Umbilical cord (tissue), 2 donors: ENCODE data around the gene IL1R1. TPM values are rescaled to one million over a fixed set of nuclear protein-coding genes. Genes with fewer than 3 reads are reported as not detected.
A peak's percentile ranks its signal among the peaks of the same experiment; 100 is the strongest.
"Not testable (repeated sequence)": the region's sequence is repeated elsewhere in the genome, so short reads cannot be mapped to it uniquely, and the experiment has no call there.

Source experiments
- DNase-seq: peaks from one replicate; pipeline ENCODE4 v3.0.0-alpha.2; 2015; ENCODE audit warnings: low spot score
- total RNA-seq: library from RNA; depleted of rRNA; stranded (reverse); fragments of >200 nt; gene quantifications from one replicate; pipeline ENCODE4 v1.2.3, GENCODE V29; 2014; ENCODE audit warnings: low replicate concordance; ENCODE audit not compliant: insufficient read depth

The IL1R1 gene, protein sequence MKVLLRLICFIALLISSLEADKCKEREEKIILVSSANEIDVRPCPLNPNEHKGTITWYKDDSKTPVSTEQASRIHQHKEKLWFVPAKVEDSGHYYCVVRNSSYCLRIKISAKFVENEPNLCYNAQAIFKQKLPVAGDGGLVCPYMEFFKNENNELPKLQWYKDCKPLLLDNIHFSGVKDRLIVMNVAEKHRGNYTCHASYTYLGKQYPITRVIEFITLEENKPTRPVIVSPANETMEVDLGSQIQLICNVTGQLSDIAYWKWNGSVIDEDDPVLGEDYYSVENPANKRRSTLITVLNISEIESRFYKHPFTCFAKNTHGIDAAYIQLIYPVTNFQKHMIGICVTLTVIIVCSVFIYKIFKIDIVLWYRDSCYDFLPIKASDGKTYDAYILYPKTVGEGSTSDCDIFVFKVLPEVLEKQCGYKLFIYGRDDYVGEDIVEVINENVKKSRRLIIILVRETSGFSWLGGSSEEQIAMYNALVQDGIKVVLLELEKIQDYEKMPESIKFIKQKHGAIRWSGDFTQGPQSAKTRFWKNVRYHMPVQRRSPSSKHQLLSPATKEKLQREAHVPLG
- 82.3 TPM for total RNA-seq

DNA sequence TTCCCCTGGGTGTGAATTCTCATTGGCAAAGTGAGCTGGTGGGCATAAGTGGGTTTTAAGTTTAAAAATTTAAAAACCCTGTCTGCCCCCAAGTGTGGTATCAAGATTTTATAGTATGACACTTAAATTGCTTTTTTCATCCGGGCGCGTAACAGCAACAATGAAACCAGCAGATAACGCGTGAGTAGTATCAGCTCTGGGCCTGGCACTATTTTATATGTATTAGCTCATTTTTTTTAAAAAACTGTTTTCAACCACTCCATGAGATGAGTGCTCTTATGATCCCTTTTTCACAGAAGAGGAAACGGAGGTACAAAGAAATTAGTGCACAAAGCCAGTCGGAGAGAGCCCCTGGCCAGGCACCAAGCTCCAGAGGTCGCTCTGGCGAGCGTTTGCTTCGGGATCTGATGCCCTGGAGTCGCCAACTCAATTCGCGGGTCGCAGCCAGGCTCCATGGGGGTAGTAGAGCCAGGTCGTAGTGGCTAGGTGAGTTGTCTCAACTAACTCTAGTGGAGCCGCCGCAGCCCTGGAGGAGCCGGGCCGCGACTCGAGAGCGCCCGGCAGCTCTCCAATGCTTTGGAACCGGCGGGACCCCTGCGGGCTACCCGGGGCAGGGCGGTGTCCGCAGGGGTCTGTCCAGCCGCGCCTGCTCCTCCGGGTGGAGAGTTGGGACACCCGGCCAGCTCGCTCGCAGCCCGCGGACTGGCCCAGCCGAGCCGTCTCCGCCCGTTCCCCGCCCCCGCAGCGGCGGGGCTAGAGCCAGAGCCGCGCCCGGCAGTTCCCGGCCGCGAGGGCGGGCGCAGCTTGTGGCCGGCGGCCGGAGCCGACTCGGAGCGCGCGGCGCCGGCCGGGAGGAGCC is at the start of gene IL1R1:
Gene IL1R1, plus strand, starts transcription at position 777 of the 859 bp plus-strand sequence. CDS start 14,979 bp downstream, outside the sequence.
- peak; percentile 84 for DNase-seq

DNA sequence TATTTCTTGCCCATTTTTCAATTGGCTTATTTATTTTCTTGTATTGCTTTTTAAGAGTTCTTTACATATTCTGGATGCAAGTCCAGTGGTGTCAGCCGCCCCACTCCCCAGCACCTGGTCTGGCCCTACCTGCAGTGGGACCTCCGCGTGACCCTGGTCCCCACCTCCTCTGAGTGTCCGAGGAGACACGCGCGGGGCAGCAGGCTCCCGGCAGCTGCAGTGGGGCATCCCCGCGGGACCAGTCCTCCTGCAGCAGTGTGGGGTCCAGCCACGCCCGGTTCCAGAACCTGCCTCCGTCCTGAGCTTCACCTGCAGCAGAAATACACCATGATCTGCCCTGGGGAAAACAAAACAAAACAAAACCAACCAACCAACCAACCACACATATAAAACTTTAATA is 48.9 kb upstream of the IL1R1 start:
- no peak for DNase-seq

DNA sequence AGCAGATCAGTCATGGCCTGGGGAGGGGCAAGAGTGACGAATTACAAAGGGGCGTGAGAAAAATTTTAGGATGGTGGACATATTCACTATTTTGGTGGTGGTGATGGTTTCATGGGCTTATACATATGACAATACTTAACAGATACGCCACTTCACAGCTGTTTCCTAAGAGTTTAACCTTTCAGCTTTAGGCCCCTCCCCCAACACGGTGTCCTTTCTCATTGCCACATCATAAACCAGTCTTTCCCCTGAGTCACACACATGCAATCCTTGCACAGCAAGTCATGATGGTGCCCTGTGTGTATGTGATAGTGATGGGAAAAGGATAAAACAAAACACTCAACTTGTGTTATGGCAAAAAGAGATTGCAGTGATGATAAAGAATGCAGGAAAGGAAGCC is 47.6 kb upstream of the IL1R1 start:
- DNase-seq: peak; percentile 32

DNA sequence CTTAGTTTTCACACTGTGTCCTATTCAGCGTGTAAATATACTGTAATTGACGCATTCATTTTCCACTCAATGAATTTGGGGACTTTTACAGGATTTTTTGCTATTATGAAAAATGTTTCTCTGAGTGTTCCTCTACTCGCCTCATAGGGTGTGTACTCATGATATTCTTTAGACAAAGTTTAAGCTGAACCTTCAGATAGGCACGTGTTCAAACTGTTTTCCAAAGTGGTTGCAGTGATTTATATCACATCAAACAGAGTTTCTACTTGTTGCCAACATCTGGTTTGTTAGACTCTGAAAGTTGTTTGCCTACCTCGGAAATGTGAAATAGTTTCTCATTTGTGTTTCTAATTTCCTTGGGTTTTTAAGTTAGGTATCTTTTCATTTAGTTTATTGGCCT is 46.4 kb upstream of the IL1R1 start:
- DNase-seq: no peak

DNA sequence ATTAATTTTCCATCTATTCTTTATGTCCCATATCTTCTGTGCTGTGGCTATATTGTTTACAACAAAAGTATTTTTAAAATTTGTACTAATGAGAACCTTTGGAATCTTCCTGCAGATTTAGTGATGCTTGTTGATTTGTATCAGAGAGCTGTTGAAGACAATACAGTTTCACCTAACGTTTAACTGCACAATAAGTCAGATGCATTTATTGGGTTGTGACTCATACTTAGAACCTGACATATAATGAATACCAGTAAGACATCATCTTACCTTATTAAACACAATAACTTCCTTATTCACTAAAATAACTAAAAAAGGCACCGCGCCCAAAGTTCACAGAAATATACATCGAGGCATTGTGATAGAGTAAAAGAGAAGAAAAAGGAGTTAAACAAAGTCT is 43.8 kb upstream of the IL1R1 start:
- no peak for DNase-seq

DNA sequence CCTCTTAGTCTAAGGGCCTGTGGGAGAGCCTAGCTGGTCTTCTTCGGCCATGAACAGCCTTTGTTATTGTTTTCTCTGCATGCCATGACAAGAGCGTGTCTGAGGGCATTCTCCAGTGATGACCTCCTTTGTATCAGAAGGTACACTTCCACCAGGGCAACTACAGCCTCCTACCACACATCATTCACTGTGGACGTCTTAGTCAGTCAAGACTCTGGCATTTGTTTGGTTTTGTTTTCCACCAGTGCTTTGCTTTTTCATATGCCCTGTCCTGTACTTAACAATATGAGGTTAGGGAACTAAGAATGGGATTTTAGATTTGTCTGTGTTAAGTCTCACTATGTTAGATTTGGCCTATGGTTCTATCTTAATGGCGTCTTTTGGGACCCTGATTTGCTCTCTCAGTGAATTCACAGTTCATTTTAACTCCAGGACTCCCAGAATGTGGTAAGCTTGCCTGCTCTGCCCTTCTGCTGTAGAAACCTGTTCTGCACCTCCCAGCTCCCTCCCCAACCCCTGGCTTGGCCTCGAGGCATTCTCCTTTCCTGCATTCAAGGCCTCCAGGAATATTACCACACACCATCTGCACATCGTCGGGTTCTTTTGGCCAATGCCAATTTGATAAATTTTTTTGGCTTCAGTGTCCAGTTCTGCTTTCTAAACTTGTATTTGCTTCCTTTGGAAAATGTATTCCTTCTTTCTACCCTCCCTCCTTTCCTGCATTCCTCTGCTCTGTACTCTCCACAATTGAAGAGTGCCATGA is 42.8 kb upstream of the IL1R1 start:
- peak; percentile 41 for DNase-seq

DNA sequence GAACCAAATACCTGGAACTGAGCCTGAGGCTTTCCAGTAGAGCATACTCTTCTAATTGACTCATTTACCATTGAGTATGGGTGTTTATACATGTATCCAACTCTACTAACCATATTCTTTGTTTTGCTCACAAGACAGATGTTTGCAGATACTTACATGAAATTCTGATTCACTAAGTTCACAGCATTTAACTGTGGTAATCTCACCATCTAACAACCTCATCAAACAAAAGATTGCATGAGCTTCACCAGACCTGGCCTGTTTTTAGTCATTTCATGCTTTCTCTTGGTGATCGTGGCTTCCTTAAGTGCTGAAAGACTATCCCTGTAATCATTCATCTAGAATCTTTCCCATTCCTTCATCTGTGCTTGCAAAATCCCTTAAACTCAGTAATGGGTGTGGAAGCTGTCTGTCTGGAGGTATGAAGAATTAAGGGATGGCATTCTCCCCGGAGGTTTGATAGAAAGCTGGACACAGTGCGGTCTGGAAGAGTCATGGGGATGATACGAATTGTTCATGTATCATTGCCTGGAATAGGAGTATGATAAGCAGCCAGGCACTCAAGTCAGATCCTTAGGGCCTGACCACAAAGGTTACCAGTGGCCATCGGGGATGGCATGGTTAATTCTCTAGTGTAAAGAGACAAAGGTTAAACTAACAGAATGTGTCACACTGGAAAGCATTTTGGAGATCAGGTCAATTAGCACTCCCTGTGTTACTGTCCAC is 42.0 kb upstream of the IL1R1 start:
- DNase-seq: peak; percentile 98

DNA sequence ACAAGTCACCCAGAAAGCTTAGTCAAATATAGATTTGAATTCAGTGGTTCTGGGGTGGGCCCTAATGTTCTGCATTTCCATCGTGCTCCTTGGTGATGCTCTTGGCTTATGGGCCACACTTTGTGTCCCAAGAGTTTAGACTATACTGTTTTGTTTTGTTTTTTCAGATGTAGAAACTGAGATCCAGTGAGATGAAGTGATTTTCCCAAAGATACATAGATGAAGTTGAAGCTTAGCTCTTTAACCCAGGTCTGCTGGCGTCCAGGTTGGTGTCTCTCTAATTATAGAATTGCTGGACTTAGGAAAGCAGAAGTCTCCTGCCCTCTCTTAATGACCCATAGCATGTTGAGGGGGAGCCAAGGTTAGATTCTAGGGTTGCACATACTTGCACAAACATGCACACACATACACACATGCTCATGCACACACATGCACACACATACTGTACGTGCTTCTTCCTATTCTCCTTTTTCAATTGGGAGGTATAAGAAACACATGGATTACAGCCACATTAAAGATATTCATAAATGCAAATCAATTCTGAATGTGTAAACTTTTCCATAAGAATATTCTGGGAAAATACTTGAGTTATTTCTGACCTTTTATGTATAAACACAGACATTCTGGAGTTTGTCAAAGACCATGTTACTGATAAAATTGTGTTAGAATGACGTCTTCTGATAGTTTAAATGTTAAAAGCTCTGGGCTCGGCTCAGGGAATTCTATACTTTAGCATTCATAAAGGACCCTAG is 41.3 kb upstream of the IL1R1 start:
- peak; percentile 82 for DNase-seq

DNA sequence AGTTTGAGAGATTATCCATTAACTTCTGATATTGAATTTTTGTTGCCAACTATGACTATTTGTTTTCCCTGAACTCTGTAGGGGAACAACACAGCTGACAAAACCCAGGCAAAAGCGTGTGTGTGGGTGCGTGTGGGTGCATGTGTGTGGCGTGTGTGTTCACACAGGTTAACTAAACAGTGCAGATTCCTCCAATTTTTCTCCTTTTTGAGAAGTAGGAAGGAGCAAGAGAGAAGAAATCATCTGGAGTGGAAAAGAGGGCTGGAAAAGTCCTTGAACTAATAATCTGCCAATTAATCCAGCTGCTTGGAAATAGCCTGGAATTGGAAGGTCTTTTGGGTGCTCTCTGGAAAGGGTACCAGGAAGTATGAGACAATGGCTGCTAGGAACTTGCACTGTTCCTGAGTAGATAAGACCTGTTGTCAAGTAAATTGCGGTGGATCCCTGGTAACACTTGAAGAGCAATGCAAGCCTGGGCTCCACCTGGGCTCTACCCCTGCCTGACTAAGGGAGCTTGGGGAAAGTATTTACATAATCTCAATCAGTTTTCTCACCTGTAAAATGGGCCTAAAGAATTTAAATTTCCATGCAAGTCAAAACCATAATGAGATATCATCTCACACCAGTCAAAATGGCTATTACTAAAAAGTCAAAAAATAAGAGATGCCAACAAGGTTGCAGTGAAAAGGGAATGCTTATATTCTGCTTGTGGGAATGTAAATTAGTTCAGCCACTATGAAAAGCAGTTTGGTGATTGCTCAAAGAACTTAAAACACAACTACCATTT is 40.5 kb upstream of the IL1R1 start:
- DNase-seq: no peak

DNA sequence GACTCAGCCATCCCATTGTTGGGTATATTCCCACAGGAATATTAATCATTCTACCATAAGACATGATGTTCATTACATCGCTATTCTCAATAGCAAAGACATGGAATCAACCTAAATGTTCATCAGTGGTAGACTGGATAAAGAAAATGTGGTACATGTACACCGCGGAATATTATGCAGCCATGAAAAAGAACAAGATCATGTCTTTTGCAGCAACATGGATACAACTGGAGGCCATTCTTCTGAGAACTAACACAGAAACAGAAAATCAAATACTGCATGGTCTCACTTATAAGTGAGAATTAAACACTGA is 40.0 kb upstream of the IL1R1 start:
- DNase-seq: not testable (repeated sequence)

DNA sequence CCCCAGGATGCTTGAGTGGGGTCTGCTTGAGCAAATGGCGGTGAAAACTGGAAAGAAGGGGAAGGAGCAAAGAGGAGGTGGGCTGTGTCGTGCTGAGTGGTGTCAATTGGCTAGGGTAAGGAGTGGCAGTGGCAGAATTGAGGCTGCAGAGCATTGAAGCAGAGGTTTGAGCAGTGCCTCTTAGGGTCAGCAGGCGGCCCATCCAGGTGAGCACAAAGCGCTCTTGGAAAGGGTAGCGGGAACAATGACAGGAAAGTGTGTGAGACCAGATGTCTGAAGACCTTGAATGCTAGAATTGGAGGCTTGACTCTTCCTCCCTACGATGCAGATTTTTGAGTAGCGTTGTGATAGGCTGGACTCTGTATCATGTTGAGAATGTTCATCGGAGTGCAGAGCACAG is 39.3 kb upstream of the IL1R1 start:
- DNase-seq: no peak

DNA sequence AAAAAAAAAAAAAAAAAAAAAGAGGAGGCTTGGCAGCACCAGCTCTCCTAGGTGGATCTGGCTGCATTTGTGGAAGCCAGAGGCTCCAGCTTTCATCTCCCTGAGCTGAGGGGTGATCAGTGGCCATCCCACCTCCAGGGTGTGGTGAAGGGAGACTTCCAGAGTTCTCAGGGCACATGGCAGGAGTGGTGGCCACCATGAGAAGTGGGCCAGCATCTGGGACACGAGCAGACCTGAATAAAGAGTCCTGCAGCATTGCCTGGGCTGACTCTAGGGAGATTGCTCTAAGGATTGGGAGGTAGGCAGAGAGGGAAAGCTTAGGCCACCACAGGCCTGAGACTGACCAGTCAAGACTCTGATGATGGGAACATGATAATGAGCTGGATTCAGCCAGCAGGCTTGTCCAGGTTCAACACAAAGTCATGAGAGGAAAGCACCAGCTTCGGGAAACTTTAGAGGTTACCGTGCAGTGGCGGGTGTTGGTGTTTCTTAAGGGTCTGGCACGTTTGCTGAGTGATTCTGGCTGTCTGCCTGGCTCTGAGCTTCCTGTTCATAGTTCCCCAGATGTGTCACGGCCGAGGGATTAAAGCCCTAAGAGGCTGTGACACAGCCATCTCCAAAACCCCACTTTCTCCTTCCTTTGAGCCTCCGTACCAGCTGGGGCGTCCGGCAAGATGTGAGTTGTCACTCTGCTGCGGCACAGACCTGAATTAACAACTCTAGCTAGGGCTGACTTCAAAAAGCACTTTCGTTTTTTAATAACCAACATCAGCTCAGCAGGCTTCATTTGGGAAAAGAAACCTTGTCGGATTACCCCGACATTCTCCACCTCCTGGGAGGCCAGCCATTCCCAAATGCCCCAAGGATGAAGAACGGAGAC is 38.3 kb upstream of the IL1R1 start:
- peak; percentile 77 for DNase-seq

DNA sequence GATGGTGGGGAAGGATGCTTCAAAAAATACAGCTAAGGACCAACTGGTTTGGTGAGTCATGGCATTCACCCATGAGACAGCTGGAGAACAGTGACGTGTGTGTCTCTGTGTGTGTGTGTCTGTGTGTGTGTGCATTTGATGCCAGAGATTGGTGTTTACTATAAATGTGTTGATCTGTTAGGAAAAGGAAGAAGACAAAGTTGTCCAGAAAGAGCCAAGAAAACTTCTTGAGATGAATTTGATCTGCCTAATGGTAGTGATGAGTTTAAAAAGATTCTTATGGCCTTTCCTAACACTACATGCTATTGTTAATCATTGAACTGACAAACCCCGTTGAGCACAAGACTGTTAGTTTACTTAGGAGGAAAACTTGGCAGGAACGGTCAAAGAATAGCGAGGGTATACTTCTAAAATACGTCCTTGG is 36.4 kb upstream of the IL1R1 start:
- no peak for DNase-seq

DNA sequence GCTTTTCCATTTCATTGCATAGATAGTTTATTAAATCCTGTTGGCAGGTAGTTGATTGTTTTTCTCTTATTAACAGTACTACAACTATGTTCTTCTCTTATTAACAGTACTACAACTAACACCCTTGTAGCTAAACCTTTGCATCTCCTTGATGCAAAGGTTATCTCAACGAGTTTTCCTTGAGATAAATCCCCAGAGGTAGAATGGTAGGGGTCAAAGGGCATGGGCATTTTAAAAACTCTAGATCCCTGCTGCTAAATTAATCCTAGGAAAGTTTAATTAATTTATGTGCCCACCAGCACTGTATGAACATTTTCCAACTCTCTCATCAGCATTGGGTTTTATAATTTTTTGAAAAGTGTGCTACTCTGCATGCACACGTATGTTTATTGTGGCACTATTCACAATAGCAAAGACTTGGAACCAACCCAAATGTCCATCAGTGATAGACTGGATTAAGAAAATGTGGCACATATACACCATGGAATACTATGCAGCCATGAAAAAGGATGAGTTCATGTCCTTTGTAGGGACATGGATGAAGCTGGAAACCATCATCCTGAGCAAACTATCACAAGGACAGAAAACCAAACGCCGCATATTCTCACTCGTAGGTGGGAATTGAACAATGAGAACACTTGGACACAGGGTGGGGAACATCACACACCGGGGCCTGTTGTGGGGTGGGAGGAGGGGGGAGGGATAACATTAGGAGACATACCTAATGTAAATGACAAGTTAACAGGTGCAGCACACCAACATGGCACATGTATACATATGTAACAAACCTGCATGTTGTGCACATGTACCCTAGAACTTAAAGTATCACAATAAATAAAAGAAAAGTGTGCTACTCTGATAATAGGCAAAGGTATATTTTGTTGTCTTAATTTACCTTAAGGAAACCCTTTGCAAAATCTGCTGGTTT is 35.5 kb upstream of the IL1R1 start:
- DNase-seq: not testable (repeated sequence)

DNA sequence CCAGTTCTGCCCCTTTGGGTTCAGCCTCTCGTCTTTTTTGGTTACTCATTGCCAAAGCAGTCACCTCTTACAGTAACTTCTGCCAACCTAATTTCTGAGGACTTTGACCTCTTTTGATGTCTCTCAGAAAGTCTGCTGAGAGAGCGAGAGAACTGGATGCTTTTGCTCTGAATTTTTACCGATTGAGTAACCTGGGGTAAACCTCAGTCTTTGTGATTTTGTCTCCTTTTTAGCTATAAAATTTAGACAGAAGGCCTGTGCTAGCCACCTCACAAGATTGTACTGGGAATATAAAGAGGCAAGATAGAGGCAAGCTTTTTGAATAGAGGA is 34.8 kb upstream of the IL1R1 start:
- DNase-seq: no peak

DNA sequence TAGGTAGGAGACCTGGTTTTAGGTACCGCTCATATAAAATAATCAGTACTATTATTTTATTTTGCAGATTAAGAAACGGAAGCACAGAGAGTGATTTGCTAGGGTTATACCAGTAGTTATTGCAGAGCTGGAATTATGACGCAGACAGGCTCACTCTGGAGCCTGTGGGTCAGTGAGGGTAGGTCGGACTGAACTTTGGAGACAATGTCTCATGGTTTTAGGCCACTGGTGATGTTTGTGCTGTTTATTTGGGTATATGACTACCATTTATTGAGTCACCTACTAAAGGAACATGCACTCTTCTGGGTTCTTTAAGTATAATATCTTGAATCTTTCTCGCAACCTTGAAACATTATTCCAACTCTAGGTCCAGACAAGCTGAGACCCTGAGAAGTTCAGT is 33.5 kb upstream of the IL1R1 start:
- no peak for DNase-seq

DNA sequence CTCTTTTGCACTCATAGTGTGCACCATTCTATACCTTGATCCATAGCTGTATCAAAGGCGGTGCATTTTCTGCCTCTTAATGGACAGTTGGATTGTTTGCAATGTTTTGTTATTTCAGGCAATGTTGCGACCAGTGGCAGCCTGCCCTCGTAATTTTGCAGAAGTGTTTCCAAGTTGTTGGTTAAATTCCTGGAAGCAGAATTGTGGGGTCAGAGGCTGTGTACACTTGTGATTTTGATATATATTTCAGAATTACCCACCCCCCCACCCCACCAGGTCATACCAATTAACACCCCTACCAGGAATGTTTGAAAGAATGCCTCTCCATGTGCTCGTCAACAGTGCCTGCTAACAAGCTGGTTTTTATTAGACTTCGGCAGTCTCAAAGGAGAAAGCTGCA is 32.4 kb upstream of the IL1R1 start:
- DNase-seq: no peak
